Adrenal gland (tissue), 5 donors: ENCODE data around the gene OS9.

ENCODE experiments used
- CTCF ChIP-seq, 6 experiments: fragments of 450-650 bp in 4 of 6; fragments of 200-600 bp in 2 of 6; sonication (generic) in 1 of 6; IDR thresholded peaks; 1 replicate in 5 of 6; 2 replicates in 1 of 6; pipeline versions ENCODE4 v1.5.1 to v1.8.0; 2016 to 2021; ENCODE audit warnings: antibody characterized with exemption in 6 of 6, mild to moderate bottlenecking in 2 of 6, moderate library complexity in 1 of 6
- POLR2A ChIP-seq, 2 donors: fragments of 450-650 bp; IDR thresholded peaks; one replicate each; pipeline ENCODE4 v1.6.1; 2017; ENCODE audit warnings: antibody characterized with exemption in 2 of 2, mild to moderate bottlenecking in 2 of 2, moderate library complexity in 1 of 2
- donor health status: DM: no; HTN: no; CAD: no.

DNA sequence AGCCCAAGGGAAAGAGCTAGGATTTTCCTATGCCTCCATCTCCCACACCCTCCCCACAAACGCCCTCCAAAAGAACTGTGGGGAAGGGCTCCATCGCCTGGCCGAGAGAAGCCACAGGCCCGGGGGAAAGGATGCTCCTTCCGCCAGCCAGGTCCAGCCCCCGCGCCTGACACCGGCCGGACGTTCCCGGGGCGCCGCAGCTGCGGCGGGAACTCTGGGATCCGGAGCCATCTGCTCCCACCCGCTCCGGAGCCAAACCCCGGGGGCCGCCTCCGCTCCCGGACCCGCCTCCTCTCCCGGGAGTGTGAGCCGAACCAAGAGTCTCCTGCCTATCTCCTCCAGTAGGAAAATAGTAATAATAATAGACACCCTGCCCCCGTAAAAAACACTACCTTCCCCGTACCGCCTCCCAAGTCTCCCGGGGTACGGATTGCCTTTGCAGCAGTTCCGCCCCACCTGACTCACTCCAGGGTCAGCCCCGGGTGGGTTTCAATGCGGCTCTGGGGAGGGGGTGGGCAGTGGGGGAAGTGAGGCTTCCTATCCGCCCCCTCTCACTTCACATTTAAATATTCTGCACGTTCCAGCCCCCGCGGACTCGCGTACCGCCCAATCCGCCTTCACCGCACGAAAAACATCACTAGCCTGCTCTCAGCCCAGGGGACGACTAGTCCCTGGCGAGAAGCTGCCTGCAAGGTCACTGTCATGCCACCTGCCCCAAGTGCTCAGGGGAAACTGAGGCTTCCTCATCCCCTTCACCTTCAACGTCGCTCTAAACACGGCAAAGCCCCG lies 42.2 kb downstream of the OS9 start:
- peak in 2 of 6 experiments; percentile 5 to 14 for TF ChIP-seq CTCF (IDR thresholded peaks at IDR 0.05)
- no peak for TF ChIP-seq POLR2A (IDR thresholded peaks at IDR 0.05)
